DOHH2 (cell line): Measurements from ENCODE around the gene TOX3.

ENCODE experiments used
- CTCF ChIP-seq: fragments of 200-600 bp; sonication (generic); IDR thresholded peaks from one replicate; pipeline ENCODE4 v1.5.1; 2014; ENCODE audit warnings: antibody characterized with exemption, mild to moderate bottlenecking, low read depth, low read length; ENCODE audit not compliant: poor library complexity, severe bottlenecking
- EZH2phosphoT487 ChIP-seq: fragments of 200-600 bp; sonication (generic); IDR thresholded peaks from 2 replicates; pipeline ENCODE4 v1.6.1; 2017; ENCODE audit warnings: borderline replicate concordance, mild to moderate bottlenecking, antibody characterized with exemption, low read length, moderate library complexity, mixed read lengths

GRCh38 chr16:52547834-52548215, 882 bp upstream of the TOX3 start:
- TF ChIP-seq CTCF (no peak), EZH2phosphoT487 (no peak)
